ENCODE data around the gene DNAJB9. TPM values are rescaled to one million over a fixed set of nuclear protein-coding genes. Genes with fewer than 3 reads are reported as not detected.

DNAJB9 gene
- total and polyA plus RNA-seq, 10 of the 15 experiments (the other 5 are each of a cell fraction or from before 2014, with no cell fraction given), result 4.5 to 20.9 (median 8.8) TPM

GRCh38 chr7:108613949-108614381 is 44.3 kb downstream of the DNAJB9 start:
- Histone ChIP-seq H3K4me1 (ENCODE audit: control insufficient read depth, insufficient read depth, low read length) (no peaks in the 10 kb centered on the region), H3K4me3 (no peak overlapping the region), H4K20me1 (ENCODE audit: control insufficient read depth, insufficient read depth) (no peaks in the 10 kb centered on the region), H2AFZ (ENCODE audit: control insufficient read depth, low read depth, low read length) (no peak overlapping the region), H3K27me3 (replicated peaks in 1 of 2; ENCODE audit: control insufficient read depth in 2 of 2, insufficient read depth in 2 of 2, low read length in 1 of 2) (peaks cover 0 to 4% of the 10 kb centered on the region in 2 experiments; a peak in 1 of 4 replicates), H3K9me3 (replicated peaks; ENCODE audit: control insufficient read depth, insufficient read depth, low read length) (no peaks in the 10 kb centered on the region), H3K4me2 (ENCODE audit: control insufficient read depth, insufficient read depth) (no peak overlapping the region), H3K27ac (ENCODE audit: control insufficient read depth, insufficient read depth) (no peak overlapping the region), H3K9ac (ENCODE audit: control insufficient read depth, insufficient read depth, low read length) (no peak overlapping the region), H3K79me2 (ENCODE audit: control insufficient read depth, insufficient read depth, low read length) (no peaks in the 10 kb centered on the region), H3K36me3 (ENCODE audit: control insufficient read depth in 2 of 2, insufficient read depth in 2 of 2, low read length in 1 of 2) (no peaks in the 10 kb centered on the region)
- in situ Hi-C loops (cut with MboI), result no loop called here
- WGBS (ENCODE audit: insufficient coverage, insufficient replicate concordance, low lambda C conversion rate, missing lambda C conversion rate), result 65% methylated on average over 4 of the region's 4 CpGs
- FAIRE-seq, result no peak
- DNase-seq (ENCODE audit: low read depth, low spot score), result no peak
- intact Hi-C loops (cut with micrococcal nuclease; ENCODE audit: unreplicated experiment), result loop anchor here (1.0 to 10.0 kb wide), 2 partner anchors 261 to 1831 kb away; no protein-coding TSS in a partner anchor
- ChIA-PET SMC1A (ENCODE audit: uncharacterized antibody, unreplicated experiment) (no interaction called here), RAD21 (ENCODE audit: unreplicated experiment) (no interaction called here), POLR2A (no interaction called here), CTCF (interaction anchor here (0.8 to 1.3 kb wide), 7 partner anchors 9 to 260 kb away, joined by 3 to 5 read pairs (median 3); no protein-coding TSS in a partner anchor)
- ATAC-seq, result no peak
- TF ChIP-seq BMI1 (IDR thresholded peaks at IDR 0.05; ENCODE audit: borderline replicate concordance), result no peak
- TF ChIP-seq IKZF1 (conservative IDR thresholded peaks at IDR 0.05), result no peak
- no peak for TF ChIP-seq FOS (IDR thresholded peaks at IDR 0.05; ENCODE audit: borderline replicate concordance, extremely low read depth, insufficient read length)
- TF ChIP-seq, protein P1, sequence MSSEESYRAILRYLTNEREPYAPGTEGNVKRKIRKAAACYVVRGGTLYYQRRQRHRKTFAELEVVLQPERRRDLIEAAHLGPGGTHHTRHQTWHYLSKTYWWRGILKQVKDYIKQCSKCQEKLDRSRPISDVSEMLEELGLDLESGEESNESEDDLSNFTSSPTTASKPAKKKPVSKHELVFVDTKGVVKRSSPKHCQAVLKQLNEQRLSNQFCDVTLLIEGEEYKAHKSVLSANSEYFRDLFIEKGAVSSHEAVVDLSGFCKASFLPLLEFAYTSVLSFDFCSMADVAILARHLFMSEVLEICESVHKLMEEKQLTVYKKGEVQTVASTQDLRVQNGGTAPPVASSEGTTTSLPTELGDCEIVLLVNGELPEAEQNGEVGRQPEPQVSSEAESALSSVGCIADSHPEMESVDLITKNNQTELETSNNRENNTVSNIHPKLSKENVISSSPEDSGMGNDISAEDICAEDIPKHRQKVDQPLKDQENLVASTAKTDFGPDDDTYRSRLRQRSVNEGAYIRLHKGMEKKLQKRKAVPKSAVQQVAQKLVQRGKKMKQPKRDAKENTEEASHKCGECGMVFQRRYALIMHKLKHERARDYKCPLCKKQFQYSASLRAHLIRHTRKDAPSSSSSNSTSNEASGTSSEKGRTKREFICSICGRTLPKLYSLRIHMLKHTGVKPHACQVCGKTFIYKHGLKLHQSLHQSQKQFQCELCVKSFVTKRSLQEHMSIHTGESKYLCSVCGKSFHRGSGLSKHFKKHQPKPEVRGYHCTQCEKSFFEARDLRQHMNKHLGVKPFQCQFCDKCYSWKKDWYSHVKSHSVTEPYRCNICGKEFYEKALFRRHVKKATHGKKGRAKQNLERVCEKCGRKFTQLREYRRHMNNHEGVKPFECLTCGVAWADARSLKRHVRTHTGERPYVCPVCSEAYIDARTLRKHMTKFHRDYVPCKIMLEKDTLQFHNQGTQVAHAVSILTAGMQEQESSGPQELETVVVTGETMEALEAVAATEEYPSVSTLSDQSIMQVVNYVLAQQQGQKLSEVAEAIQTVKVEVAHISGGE (CRISPR knock-in tag; IDR thresholded peaks at IDR 0.05), result no peak
- TF ChIP-seq SREBF1 (IDR thresholded peaks at IDR 0.05; ENCODE audit: low read length), result no peak
- TF ChIP-seq CBX3 (IDR thresholded peaks at IDR 0.05; ENCODE audit: borderline replicate concordance, low read depth), result no peak
- no peak for TF ChIP-seq TAF1 (IDR thresholded peaks at IDR 0.05; ENCODE audit: borderline replicate concordance, low read depth, low read length)
- BruUV-seq (replicated peaks), result no TSS peak
